GM10266 (cell line): ENCODE measurements around the gene BNC2.

Experiments used
- DNase-seq: peaks from one replicate; pipeline ENCODE4 v3.0.0; 2012; ENCODE audit errors: extremely low spot score
- CTCF ChIP-seq: IDR thresholded peaks from 2 replicates; pipeline ENCODE4 v1.5.1; 2012; ENCODE audit warnings: mild to moderate bottlenecking, low read depth; ENCODE audit not compliant: control insufficient read depth, insufficient read depth; ENCODE audit errors: missing control alignments

BNC2 gene

GRCh38 chr9:16618524-16618923, 251.9 kb downstream of the BNC2 start:
- TF ChIP-seq CTCF = no peak

GRCh38 chr9:16616686-16617085, 253.8 kb downstream of the BNC2 start:
- no peak for TF ChIP-seq CTCF
- no peak for DNase-seq

More at GRCh38 chr9:16618524-16618923, 251.9 kb downstream of the BNC2 start:
- no peak for DNase-seq

- no peak for TF ChIP-seq CTCF
- no peak for DNase-seq
Observed at GRCh38 chr9:16615451-16615850, 255.0 kb downstream of the BNC2 start.

- no peak for TF ChIP-seq CTCF
- no peak for DNase-seq
Observed at GRCh38 chr9:16613605-16614004, 256.9 kb downstream of the BNC2 start.

GRCh38 chr9:16613051-16613450, 257.4 kb downstream of the BNC2 start:
- DNase-seq = no peak
- TF ChIP-seq CTCF = no peak

GRCh38 chr9:16612627-16613026, 257.8 kb downstream of the BNC2 start:
- TF ChIP-seq CTCF = no peak
- DNase-seq = no peak

GRCh38 chr9:16611983-16612382, 258.5 kb downstream of the BNC2 start:
- TF ChIP-seq CTCF = no peak
- no peak for DNase-seq

- no peak for DNase-seq
- TF ChIP-seq CTCF = no peak
Observed at GRCh38 chr9:16611001-16611400, 259.5 kb downstream of the BNC2 start.
